ENCODE results near the gene PDE4D.
A peak's percentile ranks its signal among the peaks of the same experiment; 100 is the strongest.

The PDE4D gene

GRCh38 chr5:58944221-58944620 is 949.3 kb downstream of the PDE4D start:
- no peak overlapping the region for H3K9ac ChIP-seq (ENCODE audit: low read depth, low read length)
- H3K36me3 ChIP-seq (ENCODE audit: insufficient read depth, low read length), result no peaks in the 10 kb centered on the region
- peaks cover 4% of the 10 kb centered on the region; the same call in 1 of the 2 replicates for H3K4me1 ChIP-seq (ENCODE audit: insufficient read depth, low read length)
- H3K9me3 ChIP-seq (ENCODE audit: control insufficient read depth, insufficient read depth, low read length), result peaks cover 7% of the 10 kb centered on the region; the same call in 1 of the 2 replicates

GRCh38 chr5:58940446-58940845 is 953.1 kb downstream of the PDE4D start:
- H3K36me3 ChIP-seq (ENCODE audit: insufficient read depth, low read length), result no peaks in the 10 kb centered on the region
- H3K9me3 ChIP-seq (ENCODE audit: control insufficient read depth, insufficient read depth, low read length), result peaks cover 7% of the 10 kb centered on the region; the same call in 1 of the 2 replicates
- peaks cover 9% of the 10 kb centered on the region; the same call in 1 of the 2 replicates for H3K4me1 ChIP-seq (ENCODE audit: insufficient read depth, low read length)
- H3K9ac ChIP-seq (ENCODE audit: low read depth, low read length), result no peak overlapping the region

- Histone ChIP-seq H3K36me3 (ENCODE audit: insufficient read depth, low read length) (no peaks in the 10 kb centered on the region), H3K4me1 (ENCODE audit: insufficient read depth, low read length) (peaks cover 9% of the 10 kb centered on the region; the same call in 1 of the 2 replicates), H3K9ac (ENCODE audit: low read depth, low read length) (no peak overlapping the region), H3K9me3 (ENCODE audit: control insufficient read depth, insufficient read depth, low read length) (peaks cover 7% of the 10 kb centered on the region; the same call in 1 of the 2 replicates)
These were observed 953.9 kb downstream of the PDE4D start for GRCh38 chr5:58939664-58940063.

GRCh38 chr5:58938563-58939424 is 954.7 kb downstream of the PDE4D start:
- H3K4me1 ChIP-seq (ENCODE audit: insufficient read depth, low read length), result peaks cover 16% of the 10 kb centered on the region; the same call in 1 of the 2 replicates
- H3K9me3 ChIP-seq (ENCODE audit: control insufficient read depth, insufficient read depth, low read length), result peaks cover 7% of the 10 kb centered on the region; the same call in 1 of the 2 replicates
- H3K36me3 ChIP-seq (ENCODE audit: insufficient read depth, low read length), result no peaks in the 10 kb centered on the region
- H3K9ac ChIP-seq (ENCODE audit: low read depth, low read length), result peak overlapping the region; percentile 82; the same call in 1 of the 2 replicates

- Histone ChIP-seq H3K4me1 (ENCODE audit: insufficient read depth, low read length) (peaks cover 16% of the 10 kb centered on the region; the same call in 1 of the 2 replicates), H3K9ac (ENCODE audit: low read depth, low read length) (peak overlapping the region; percentile 82; the same call in 1 of the 2 replicates), H3K9me3 (ENCODE audit: control insufficient read depth, insufficient read depth, low read length) (no peaks in the 10 kb centered on the region; the same call in 1 of the 2 replicates), H3K36me3 (ENCODE audit: insufficient read depth, low read length) (no peaks in the 10 kb centered on the region)
These were observed 956.4 kb downstream of the PDE4D start for GRCh38 chr5:58937031-58937681.

- no peaks in the 10 kb centered on the region for H3K36me3 ChIP-seq (ENCODE audit: insufficient read depth, low read length)
These were observed 958.9 kb downstream of the PDE4D start for GRCh38 chr5:58934629-58935097.

GRCh38 chr5:58933891-58934628 is 959.5 kb downstream of the PDE4D start:
- Histone ChIP-seq H3K9me3 (ENCODE audit: control insufficient read depth, insufficient read depth, low read length) (no peaks in the 10 kb centered on the region), H3K4me1 (ENCODE audit: insufficient read depth, low read length) (peaks cover 12% of the 10 kb centered on the region; the same call in 1 of the 2 replicates), H3K9ac (ENCODE audit: low read depth, low read length) (no peak overlapping the region), H3K36me3 (ENCODE audit: insufficient read depth, low read length) (no peaks in the 10 kb centered on the region)

More at GRCh38 chr5:58934629-58935097, 958.9 kb downstream of the PDE4D start:
- no peak overlapping the region for H3K9ac ChIP-seq (ENCODE audit: low read depth, low read length)
- H3K9me3 ChIP-seq (ENCODE audit: control insufficient read depth, insufficient read depth, low read length), result no peaks in the 10 kb centered on the region
- H3K4me1 ChIP-seq (ENCODE audit: insufficient read depth, low read length), result peaks cover 12% of the 10 kb centered on the region; the same call in 1 of the 2 replicates

GRCh38 chr5:58932057-58932612 is 961.4 kb downstream of the PDE4D start:
- Histone ChIP-seq H3K4me1 (ENCODE audit: insufficient read depth, low read length) (peaks cover 25% of the 10 kb centered on the region), H3K9me3 (ENCODE audit: control insufficient read depth, insufficient read depth, low read length) (no peaks in the 10 kb centered on the region), H3K9ac (ENCODE audit: low read depth, low read length) (no peak overlapping the region), H3K36me3 (ENCODE audit: insufficient read depth, low read length) (no peaks in the 10 kb centered on the region)

GRCh38 chr5:58930520-58930919 is 963.0 kb downstream of the PDE4D start:
- Histone ChIP-seq H3K9ac (ENCODE audit: low read depth, low read length) (no peak overlapping the region), H3K9me3 (ENCODE audit: control insufficient read depth, insufficient read depth, low read length) (no peaks in the 10 kb centered on the region), H3K4me1 (ENCODE audit: insufficient read depth, low read length) (peaks cover 36% of the 10 kb centered on the region), H3K36me3 (ENCODE audit: insufficient read depth, low read length) (no peaks in the 10 kb centered on the region)

- Histone ChIP-seq H3K9me3 (ENCODE audit: control insufficient read depth, insufficient read depth, low read length) (no peaks in the 10 kb centered on the region), H3K4me1 (ENCODE audit: insufficient read depth, low read length) (peaks cover 36% of the 10 kb centered on the region), H3K9ac (ENCODE audit: low read depth, low read length) (no peak overlapping the region), H3K36me3 (ENCODE audit: insufficient read depth, low read length) (no peaks in the 10 kb centered on the region)
These were observed 963.8 kb downstream of the PDE4D start for GRCh38 chr5:58929726-58930125.

GRCh38 chr5:58927938-58928337 is 965.6 kb downstream of the PDE4D start:
- Histone ChIP-seq H3K9ac (ENCODE audit: low read depth, low read length) (no peak overlapping the region), H3K36me3 (ENCODE audit: insufficient read depth, low read length) (no peaks in the 10 kb centered on the region), H3K9me3 (ENCODE audit: control insufficient read depth, insufficient read depth, low read length) (no peaks in the 10 kb centered on the region), H3K4me1 (ENCODE audit: insufficient read depth, low read length) (peaks cover 30% of the 10 kb centered on the region)

GRCh38 chr5:58927181-58927580 is 966.3 kb downstream of the PDE4D start:
- Histone ChIP-seq H3K36me3 (ENCODE audit: insufficient read depth, low read length) (no peaks in the 10 kb centered on the region), H3K9me3 (ENCODE audit: control insufficient read depth, insufficient read depth, low read length) (no peaks in the 10 kb centered on the region), H3K4me1 (ENCODE audit: insufficient read depth, low read length) (peaks cover 37% of the 10 kb centered on the region), H3K9ac (ENCODE audit: low read depth, low read length) (no peak overlapping the region)

- no peaks in the 10 kb centered on the region for H3K36me3 ChIP-seq (ENCODE audit: insufficient read depth, low read length)
- no peak overlapping the region for H3K9ac ChIP-seq (ENCODE audit: low read depth, low read length)
- peaks cover 39% of the 10 kb centered on the region for H3K4me1 ChIP-seq (ENCODE audit: insufficient read depth, low read length)
- H3K9me3 ChIP-seq (ENCODE audit: control insufficient read depth, insufficient read depth, low read length), result no peaks in the 10 kb centered on the region
These were observed 967.0 kb downstream of the PDE4D start for GRCh38 chr5:58926541-58926935.

Data from ES-I3 (cell line).